Fibroblast of mammary gland (primary cell): Measurements from ENCODE around the gene MOB3B.
"Not testable (repeated sequence)": the region's sequence is repeated elsewhere in the genome, so short reads cannot be mapped to it uniquely, and the experiment has no call there.

ENCODE experiments used
- DNase-seq: peaks from one replicate; pipeline ENCODE4 v3.0.0-alpha.2; 2010; ENCODE audit warnings: low read depth
- H3K4me3 ChIP-seq: 2 replicates; pipeline ENCODE4 v1.5.1; 2011; ENCODE audit warnings: low read depth, mild to moderate bottlenecking, low read length, moderate library complexity; ENCODE audit not compliant: control insufficient read depth
- TF ChIP-seq, protein P1 (sequence below): conservative IDR thresholded peaks from 2 replicates; pipeline ENCODE4 v1.5.1; 2011; ENCODE audit warnings: low read depth, low read length, inconsistent platforms; ENCODE audit not compliant: control insufficient read depth, insufficient read depth

Gene MOB3B

DNA sequence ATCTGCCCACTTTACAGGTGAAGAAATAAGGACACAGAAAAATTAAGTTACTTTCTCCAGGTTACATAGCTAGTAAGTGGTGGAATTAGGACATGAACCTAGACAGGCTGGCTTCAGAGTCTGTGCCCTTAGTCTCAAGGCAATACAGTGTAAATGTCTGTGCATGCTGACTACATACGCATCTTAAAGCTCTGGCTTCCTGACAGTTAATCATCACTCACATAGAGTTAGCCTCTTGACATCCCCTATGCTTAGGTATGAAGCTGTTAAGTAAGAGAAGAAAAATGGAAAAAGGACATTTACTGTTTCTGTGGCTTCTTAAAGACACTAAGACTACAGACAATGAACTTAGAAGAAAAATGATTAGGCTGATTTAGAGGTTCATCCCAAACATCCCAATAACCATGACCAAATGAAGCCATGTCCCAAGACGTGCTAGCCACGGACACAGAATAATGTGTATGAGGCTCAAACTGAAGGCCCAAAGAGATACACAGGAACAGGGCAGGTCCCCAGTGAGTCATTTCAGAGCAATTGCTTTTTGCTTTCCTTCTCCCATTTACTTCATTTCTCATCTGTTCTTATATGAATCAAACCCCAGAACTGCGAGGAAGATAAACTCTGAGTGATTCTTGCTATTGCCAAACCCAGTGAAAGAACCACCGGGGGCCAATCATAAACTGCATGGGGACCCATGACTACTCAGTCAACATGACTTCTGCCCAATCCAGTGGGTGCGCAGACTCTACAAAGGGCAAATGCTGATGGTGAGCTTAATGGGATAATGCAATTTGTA is 105.5 kb downstream of the MOB3B start:
- no peak for DNase-seq
- H3K4me3 ChIP-seq, result no peak overlapping the region
- TF ChIP-seq, protein P1, sequence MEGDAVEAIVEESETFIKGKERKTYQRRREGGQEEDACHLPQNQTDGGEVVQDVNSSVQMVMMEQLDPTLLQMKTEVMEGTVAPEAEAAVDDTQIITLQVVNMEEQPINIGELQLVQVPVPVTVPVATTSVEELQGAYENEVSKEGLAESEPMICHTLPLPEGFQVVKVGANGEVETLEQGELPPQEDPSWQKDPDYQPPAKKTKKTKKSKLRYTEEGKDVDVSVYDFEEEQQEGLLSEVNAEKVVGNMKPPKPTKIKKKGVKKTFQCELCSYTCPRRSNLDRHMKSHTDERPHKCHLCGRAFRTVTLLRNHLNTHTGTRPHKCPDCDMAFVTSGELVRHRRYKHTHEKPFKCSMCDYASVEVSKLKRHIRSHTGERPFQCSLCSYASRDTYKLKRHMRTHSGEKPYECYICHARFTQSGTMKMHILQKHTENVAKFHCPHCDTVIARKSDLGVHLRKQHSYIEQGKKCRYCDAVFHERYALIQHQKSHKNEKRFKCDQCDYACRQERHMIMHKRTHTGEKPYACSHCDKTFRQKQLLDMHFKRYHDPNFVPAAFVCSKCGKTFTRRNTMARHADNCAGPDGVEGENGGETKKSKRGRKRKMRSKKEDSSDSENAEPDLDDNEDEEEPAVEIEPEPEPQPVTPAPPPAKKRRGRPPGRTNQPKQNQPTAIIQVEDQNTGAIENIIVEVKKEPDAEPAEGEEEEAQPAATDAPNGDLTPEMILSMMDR, result no peak

DNA sequence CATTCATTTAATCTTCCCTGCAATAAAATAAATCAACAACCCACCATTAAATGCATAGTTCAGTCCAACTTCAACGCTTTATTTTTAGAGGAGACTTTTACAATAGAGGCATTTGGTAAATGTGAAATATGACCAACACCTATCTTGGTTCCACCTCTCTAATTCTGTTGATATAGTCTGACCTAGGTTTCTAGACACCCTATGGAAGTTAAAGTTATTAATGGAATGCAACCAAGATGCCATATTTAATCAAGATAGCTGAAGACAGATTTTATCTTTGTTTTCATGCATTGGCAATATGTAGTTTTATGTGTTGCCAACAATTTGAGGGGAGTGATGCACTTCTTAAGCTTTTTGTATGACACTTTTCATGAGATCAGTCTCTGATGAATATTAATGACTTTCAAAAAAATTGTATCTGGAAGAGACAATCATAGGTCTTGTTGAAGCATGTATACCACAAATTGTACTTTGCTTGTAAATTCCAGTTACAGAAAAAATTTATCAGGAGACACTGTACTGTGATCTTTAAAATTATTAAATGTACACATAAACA is 107.3 kb downstream of the MOB3B start:
- no peak overlapping the region for H3K4me3 ChIP-seq
- DNase-seq, result no peak
- TF ChIP-seq, protein P1, result no peak

DNA sequence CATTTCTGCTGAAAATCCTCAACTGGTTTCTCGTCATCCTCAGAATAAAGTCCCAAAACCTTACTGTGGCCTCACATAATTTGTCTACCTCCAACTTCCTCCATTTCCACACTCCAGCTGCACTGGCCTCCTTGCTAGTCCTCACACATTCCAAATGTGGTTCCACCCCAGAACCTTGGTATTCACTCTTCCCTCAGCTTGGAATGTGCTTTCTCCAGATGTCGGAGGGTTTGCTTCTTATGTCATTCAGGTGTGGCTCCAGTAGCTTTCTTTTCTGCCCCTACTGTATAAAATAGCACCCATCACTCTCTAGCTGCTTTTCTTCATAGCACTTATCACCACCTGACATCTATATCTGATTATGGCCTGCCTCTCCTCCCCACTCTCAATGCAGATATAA is 108.0 kb downstream of the MOB3B start:
- DNase-seq, result no peak
- TF ChIP-seq, protein P1, result no peak
- H3K4me3 ChIP-seq, result no peak overlapping the region

DNA sequence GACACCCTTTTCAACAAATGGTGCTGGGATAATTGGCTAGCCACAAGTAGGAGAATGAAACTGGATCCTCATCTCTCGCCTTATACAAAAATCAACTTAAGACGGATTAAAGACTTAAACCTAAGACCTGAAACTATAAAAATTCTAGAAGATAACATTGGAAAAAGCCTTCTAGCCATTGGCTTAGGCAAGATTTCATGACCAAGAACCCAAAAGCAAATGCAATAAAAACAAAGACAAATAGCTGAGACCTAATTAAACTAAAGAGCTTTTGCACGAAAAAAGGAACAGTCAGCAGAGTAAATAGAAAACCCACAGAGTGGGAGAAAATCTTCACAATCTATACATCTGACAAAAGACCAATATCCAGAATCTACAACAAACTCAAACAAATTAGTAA is 110.1 kb downstream of the MOB3B start:
- H3K4me3 ChIP-seq, DNase-seq: not testable (repeated sequence)

DNA sequence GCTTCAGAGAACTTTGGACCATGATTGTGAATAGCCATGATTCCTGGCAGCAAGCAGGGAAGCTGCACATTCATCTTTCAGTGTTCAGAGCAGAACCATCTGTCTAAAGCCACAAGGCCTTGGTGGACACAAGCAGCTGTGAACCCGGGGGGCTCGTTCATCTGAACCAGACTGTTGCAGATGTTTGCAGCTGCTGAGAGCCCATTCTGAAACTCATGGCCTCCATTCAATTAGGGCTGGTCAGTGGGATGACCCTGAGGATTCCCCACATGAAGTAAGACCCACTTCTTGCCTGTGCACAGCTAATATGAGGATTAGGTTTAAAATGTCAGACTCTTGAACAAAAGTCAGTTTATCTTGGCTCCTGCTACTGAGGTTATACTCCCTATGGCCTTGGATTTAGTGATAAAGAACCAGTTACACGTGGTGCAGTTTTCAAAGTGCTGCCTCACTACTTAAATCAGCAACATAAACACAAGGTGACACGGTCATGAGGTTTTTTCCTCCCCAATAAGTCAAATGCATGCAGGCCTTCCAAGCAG is 115.3 kb downstream of the MOB3B start:
- no peak for DNase-seq
- TF ChIP-seq, protein P1, result no peak
- no peak overlapping the region for H3K4me3 ChIP-seq

DNA sequence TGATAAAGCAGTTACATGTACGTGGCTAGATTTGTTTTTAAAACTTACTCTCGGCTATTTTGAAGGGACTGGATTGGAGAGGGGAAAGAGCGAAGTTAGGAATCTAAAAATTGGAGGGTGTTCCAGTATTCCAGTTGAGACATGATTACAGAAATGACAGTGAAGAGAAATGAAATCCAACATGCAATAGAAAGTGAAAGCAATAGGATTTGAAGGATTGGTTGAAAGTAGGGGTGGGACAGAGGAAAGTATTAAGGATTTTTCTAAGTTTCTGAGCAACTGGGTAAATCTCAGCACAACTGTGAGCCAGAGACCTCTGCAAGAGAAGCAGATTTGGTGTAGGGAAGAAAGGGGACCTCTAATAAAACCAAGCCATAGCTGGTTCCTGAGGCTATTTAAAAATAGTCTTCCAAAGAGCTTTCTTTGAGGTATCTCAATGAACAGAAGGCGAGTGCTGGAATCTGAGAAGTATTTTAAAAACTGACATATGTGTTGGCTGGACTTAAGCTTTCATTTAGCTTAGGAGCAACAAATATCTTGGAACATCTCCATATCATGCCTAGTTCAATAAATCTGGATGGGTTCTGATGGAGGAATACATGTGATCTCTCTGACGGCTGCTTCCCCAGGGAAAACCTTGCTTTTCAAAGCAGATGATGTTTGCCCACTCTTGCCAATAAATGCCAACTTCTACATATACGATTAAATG is 115.9 kb downstream of the MOB3B start:
- no peak for DNase-seq
- no peak overlapping the region for H3K4me3 ChIP-seq
- TF ChIP-seq, protein P1, result no peak

DNA sequence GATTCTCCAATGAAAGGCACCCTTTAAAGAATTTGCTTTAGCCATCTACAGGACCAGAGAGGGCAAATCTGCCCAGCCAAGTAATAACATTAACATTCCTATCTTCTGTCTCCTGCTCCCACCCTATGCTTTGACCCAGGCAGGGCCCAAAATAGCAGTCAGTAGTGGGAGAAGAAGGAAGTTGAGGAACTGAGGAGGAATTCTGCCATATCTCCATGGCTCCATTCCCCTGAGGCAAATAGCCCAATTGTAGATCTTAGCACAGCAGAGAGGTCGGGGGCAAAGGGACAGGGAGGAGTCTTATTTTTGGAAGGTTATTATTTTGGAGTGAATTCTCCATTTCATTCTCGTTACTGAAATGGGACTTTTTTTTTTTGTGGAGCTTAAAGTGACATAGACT is 116.7 kb downstream of the MOB3B start:
- TF ChIP-seq, protein P1, result no peak
- DNase-seq, result no peak
- no peak overlapping the region for H3K4me3 ChIP-seq
